Measurements from ENCODE around the gene CYP4Z1.
"Not testable (repeated sequence)": the region's sequence is repeated elsewhere in the genome, so short reads cannot be mapped to it uniquely, and the experiment has no call there.

- TF ChIP-seq SUZ12 (IDR thresholded peaks at IDR 0.05; ENCODE audit: extremely low read depth, insufficient read depth, insufficient read length); ZNF274 (IDR thresholded peaks at IDR 0.05; ENCODE audit: low read depth, low read length): not testable (repeated sequence)
Observed at GRCh38 chr1:47143654-47144053, 76.6 kb downstream of the CYP4Z1 start.
